RKO (cell line): ENCODE measurements around the gene BIRC6.
"Not testable (repeated sequence)": the region's sequence is repeated elsewhere in the genome, so short reads cannot be mapped to it uniquely, and the experiment has no call there.

ENCODE experiments used
- DNase-seq: peaks from one replicate; pipeline ENCODE4 v3.0.0-alpha.2; 2016; ENCODE audit warnings: low spot score

Gene BIRC6

GRCh38 chr2:32446369-32446768, 89.5 kb downstream of the BIRC6 start:
- no peak for DNase-seq

DNA sequence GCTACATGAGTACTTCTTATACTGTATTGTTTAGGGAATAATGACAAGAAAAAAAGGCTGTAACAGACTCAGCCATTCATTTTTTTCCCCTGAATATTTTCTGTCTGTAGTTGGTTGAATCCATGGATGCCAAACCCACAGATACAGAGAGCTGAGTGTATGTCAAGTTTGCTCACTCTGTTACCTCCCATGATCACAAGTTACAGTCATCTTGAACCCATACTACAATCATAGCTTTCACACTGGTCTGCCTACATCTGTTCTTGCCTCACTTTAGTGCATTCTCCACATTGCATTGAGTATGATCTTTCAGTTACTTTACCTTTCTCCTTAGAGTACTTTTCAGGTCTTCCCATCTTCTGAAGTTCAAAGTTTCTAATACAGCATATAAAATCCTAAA, 94.0 kb downstream of the BIRC6 start:
- no peak for DNase-seq

DNA sequence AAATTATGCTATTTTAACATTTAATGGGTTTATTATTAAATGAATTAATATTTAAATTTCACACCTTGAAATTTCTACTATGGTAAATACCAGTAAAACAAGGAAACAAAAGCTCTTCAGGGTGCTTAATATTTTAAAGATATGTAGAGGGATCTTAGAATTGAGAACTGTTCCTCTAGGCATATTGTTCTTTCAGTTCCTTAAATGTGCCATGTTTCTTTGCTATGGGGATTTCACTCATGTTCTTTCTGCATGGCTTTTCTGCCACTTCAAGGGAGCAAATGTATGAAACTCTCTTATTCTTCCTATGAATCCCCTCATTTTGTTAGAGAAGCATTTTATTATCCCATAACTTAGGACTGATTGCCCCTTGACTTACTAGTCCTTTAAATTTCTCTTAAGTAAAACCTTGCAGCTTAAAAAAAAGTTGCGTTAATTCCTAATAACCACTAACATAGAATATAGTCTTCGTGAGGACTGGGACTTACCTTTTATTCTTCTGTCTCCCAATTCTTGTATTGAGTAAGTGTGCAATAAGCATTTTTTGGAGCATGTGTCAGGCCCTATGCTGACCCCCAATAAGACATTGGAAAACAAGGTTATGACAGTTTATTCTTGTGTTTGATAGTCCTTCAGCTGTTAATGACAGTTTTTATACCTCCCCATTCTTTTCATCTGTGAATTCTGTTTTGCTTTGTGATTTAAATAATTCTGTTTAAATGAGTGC, 95.7 kb downstream of the BIRC6 start:
- DNase-seq = no peak

- no peak for DNase-seq
Measured at GRCh38 chr2:32453242-32454062, 96.6 kb downstream of the BIRC6 start.

DNA sequence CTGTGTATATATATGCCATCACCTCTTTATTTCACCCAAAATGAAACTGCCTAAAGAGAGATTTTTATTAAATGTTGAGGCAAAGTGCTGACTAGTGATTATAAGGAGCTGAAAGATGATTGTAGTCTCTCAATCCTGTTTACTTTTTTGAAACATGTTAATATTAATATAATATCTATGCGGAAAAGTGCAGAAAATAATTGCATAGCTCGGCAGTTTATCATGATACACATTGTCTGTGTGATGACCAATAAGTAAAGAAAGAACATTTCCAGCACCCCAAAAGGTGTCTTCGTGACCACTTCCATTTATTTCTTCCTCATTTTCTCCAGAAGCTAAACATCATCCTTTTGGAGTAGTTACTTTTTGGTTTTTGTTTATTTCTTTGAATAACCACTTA, 99.0 kb downstream of the BIRC6 start:
- DNase-seq = no peak

DNA sequence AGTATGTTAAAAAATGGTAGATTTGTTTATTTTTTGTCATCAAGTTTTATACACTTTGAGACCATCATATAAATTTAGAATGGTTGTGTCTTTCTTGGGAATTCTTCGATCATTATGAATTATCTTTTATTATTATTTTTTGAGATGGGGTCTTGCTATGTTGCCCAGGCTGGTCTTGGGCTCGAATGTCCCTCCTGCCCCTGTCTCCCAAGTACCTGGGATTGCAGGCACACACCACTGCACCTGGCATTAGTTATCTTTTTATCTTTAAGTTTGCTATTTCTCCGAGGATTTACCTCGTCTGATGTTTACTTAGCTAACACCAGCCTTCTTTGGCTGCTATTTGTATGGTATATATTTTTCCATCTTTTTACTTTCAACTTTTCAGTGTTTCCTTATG, 100.0 kb downstream of the BIRC6 start:
- no peak for DNase-seq

- DNase-seq = no peak
Measured at GRCh38 chr2:32457814-32458213, 101.0 kb downstream of the BIRC6 start.

GRCh38 chr2:32460861-32461260, 104.0 kb downstream of the BIRC6 start:
- not testable (repeated sequence) for DNase-seq

- no peak for DNase-seq
Measured at GRCh38 chr2:32463110-32463509, 106.3 kb downstream of the BIRC6 start.

DNA sequence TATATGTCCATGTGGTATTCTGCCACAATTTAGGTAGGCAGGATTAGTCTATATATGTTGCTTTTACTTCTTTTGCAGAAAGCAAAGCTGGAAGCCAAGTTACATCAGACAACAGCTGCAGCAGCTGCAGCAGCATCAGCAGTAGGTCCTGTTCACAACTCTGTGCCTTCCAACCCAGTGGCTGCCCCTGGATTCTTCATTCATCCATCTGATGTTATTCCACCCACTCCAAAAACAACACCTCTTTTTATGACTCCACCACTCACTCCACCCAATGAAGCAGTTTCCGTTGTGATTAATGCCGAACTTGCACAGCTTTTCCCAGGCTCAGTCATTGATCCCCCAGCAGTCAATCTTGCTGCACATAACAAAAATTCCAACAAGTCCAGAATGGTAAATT, 107.6 kb downstream of the BIRC6 start:
- DNase-seq = no peak

GRCh38 chr2:32472605-32473004, 115.8 kb downstream of the BIRC6 start:
- no peak for DNase-seq

DNA sequence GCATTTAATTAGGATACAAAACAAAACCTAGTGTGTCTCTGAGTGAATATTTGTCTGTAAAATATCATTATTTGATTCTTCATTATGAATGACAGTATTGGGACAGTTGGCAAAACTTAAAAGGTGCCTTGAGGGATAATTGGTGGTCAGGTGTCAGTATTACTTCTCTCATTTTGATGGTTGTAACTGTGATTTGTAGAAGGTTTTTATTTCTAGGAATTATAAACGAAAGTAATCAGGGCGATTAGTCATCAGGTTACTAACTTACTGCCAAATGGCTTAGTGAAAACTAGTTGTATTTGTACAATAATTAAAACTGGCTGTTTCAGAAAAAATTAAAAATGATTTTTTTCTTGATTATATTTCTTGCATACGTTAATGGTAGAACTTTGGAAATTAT, 117.6 kb downstream of the BIRC6 start:
- DNase-seq = no peak

DNA sequence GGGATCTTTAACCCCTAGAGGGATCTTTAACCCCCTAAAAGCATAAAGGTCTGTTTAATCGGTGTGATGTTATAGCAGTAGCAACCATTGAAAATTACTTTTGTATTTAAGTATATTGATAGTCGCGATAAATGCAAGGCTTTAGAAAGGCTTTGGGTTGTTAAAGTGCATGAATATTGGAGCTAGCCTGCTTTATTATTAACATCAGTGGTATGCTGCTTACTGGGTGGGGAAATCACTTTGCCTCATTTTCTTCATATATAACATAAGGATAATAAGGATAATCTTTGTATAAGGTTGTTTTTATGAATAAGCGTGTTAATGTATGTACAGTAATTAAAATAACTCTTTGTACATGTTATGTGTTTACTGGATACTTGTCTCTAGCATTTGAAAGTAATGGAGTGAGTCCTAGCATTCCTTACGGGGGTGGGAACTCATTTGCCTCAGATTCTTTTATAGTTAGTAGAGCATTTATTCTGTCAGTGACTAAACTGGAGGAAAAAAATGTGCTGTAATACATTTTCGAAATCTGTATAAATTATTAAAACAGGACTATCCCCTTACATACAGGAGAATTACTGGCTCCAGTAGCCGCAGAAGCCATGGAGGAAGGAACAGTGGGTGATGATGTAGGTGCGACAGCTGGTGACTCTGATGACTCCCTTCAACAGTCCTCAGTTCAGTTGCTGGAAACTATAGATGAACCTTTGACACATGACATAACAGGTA, 122.2 kb downstream of the BIRC6 start:
- DNase-seq = no peak

GRCh38 chr2:32479993-32480392, 123.2 kb downstream of the BIRC6 start:
- DNase-seq = no peak

DNA sequence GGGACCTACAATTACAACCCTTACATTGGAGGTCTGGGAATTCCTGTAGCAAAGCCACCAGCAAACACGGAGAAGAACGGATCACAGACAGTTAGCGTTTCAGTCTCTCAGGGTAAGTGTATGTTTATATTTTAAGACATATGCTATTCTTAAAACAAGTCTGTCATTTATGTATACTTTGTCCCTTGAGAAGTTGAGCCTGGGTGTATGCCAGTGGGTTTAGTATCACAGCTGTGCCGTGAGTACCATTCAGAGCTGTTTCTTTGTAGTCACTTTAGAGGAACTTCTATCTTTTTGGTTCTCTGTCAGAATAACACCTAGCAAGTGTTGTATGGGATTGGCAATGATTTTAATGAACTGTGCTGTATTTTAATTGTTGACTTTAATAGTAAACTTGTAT, 125.6 kb downstream of the BIRC6 start:
- no peak for DNase-seq

- DNase-seq = peak; percentile 9
Measured at GRCh38 chr2:32484937-32485336, 128.1 kb downstream of the BIRC6 start.

DNA sequence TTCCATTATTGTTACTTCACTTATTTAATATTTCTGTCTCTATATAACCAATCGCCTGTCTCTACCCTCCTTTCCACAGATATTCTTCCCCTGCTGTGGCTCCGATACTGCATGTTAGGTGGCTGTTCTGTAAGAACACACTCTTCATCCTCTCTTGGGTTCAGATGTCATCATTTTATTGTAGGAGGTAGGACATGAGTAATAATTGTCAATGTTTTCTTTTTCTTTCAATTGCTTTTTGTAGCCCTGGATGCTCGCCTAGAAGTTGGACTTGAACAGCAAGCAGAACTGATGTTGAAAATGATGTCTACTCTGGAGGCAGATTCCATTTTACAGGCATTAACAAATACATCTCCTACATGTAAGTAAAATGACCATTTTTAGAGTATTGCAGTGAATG, 128.6 kb downstream of the BIRC6 start:
- no peak for DNase-seq

DNA sequence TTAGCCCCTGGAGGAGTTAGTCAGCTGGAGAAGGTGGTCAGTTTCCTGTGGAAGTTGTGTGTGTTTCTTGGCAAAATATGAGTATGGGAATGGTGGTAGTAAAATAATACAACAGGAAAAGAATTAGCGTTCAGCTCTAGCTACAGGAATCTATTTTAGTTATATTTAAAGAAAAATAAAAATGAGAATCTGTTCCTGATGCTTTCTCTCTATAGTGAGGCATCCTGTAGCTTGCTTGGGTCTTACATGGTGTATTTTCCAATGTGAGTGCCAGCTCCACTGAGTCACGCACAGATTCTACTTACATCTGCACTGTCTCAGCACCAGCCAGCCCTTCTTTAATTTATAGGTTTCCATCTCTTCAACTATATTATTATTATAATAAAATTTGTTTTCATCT, 132.2 kb downstream of the BIRC6 start:
- DNase-seq = no peak

DNA sequence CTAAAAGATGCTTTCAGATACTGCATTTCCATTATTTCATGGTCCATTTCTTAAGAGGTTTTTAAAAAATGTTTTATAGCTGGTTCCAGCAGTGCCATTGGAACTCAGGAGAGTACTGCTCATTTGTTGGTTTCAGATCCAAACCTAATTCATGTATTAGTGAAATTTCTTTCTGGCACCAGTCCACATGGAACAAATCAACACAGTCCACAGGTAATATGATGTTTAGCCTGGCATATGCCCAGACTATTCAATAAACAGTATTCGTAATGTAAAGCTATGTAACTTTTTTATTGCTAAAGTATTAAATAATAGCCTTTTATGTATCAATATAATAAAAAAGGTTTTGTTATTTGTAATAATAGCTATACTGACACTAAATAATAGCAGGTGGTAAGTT, 134.5 kb downstream of the BIRC6 start:
- no peak for DNase-seq

DNA sequence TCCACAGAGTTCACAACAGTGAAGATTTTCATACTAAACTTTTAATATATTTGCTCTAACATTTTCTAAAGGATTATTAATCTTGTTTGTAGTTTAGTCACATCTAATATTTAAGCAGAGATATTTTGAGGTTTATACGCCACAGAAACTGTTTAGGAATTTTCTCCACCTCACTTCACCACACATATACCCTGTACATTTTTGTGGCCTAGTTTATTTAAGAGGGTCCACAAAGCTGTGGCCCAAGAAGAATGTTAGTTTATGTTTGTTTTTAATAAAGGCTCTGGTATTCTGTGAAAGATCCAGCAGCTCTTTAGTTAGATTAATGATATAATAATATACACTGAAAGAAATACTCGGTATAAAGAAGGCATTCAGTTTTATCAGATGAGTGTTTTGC, 138.3 kb downstream of the BIRC6 start:
- no peak for DNase-seq

DNA sequence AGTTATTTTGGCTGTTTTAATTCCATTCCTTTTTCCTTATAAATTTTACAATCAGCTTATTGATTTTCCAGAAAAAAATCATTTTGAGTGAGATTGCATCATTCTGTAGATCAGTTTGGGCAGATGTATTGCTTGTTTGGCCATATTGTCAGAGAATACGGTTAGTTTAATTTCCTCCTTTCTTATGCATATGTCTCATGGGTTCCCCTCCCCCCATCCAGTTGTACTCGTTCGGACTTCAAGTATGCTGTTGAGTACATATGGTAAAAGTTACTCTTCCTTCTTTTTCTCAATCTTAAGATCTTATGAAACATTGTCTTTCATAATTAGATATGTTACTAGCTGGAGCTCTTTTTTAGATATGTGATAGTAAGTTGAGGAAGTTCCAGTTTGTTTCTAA, 139.8 kb downstream of the BIRC6 start:
- DNase-seq = no peak

- DNase-seq = no peak
Measured at GRCh38 chr2:32498306-32498705, 141.5 kb downstream of the BIRC6 start.

GRCh38 chr2:32502941-32503340, 146.1 kb downstream of the BIRC6 start:
- no peak for DNase-seq
